NCI-H146 (cell line): ENCODE data around the gene ABHD5.
A peak's percentile ranks its signal among the peaks of the same experiment; 100 is the strongest.
"Not testable (repeated sequence)": the region's sequence is repeated elsewhere in the genome, so short reads cannot be mapped to it uniquely, and the experiment has no call there.

Experiments
- DNase-seq: peaks from one replicate; lab custom pipeline; 2025; lab: John Stamatoyannopoulos, UW

ABHD5 gene

GRCh38 chr3:43690400-43691119 lies at the start of gene ABHD5:
TSS of gene ABHD5 (plus strand) at chr3:43690938. CDS start at chr3:43690993, 55 bp downstream.
- peak; percentile 90 for DNase-seq

- DNase-seq, result no peak
Measured at GRCh38 chr3:43641306-43642114, 49.2 kb upstream of the ABHD5 start.

- DNase-seq, result no peak
Measured at GRCh38 chr3:43644443-43644842, 46.3 kb upstream of the ABHD5 start.

GRCh38 chr3:43647331-43648166 lies 43.2 kb upstream of the ABHD5 start:
- no peak for DNase-seq

- no peak for DNase-seq
Measured at GRCh38 chr3:43648957-43649356, 41.8 kb upstream of the ABHD5 start.

- no peak for DNase-seq
Measured at GRCh38 chr3:43649365-43649968, 41.3 kb upstream of the ABHD5 start.

DNA sequence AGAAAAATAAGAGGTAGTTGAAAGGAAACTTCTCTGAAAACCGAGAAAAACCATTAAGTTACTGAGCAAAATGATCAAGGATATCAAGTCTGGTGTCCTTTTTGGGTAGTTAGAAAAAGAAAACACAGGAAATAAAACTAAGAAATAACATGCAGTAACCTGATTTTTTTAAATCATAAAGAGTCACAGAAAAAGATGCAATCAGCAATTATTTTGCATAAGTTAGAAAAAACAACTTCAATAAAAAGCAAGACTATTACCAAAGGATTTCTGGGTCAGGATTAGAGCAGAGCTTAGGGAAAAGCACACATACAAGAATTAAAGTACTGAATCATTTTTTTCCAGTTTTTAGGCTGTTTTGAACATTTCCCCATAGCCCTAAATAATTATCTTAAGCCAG lies 40.4 kb upstream of the ABHD5 start:
- DNase-seq, result no peak

- not testable (repeated sequence) for DNase-seq
Measured at GRCh38 chr3:43656390-43656789, 34.3 kb upstream of the ABHD5 start.

GRCh38 chr3:43659250-43659880 lies 31.4 kb upstream of the ABHD5 start:
- DNase-seq, result no peak

DNA sequence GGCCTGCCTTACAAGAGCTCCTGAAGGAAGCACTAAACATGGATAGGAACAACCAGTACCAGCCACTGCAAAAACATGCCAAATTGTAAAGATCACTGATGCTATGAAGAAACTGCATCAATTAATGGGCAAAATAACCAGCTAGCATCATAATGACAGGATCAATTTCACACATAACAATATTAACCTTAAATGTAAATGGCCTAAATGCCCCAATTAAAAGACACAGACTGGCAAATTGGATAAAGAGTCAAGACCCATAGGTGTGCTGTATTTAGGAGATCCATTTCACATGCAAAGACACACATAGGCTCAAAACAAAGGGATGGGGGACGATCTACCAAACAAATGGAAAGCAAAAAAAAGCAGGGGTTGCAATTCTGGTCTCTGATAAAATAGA lies 29.4 kb upstream of the ABHD5 start:
- DNase-seq, result not testable (repeated sequence)

- DNase-seq, result not testable (repeated sequence)
Measured at GRCh38 chr3:43665011-43665410, 25.7 kb upstream of the ABHD5 start.

DNA sequence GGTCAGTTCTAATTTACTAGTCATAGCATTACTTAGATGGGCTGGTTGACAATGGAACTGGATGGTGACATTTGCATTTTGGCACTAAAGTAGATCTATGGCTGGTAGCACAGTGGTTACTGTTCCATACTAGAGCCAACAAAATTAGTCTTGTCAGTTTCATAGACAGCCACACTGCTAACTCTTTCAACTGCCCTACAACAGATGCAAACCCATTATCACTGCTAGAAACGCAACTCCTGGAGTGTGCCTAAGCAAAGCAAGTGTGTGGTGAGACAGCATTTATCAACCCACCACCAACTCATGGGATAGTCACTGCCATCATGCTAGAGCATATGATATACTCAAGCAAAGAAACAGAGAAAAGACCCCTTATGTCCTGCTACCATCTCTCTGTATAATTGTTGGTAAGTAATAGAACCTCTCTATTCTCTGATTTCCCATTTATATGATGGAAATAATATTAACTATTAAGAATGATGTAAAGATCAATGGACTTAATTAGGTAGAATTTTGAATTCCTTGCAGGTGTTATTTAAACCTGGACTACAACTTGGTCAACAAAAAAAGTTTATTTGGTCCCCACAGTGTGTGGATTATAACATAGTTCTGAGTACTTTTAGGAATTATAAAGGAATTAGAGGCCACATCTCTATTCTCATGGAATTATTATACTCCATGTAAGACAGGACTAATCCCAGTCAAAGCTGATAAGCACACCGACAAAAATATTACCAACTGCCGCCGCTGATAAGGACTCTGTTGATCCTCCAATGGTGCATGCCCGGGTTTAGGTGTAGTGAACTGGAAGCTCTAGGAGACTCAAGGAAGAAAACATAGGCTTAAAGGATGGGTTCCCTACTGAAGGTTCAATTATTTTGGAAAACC lies 19.9 kb upstream of the ABHD5 start:
- no peak for DNase-seq

- DNase-seq, result no peak
Measured at GRCh38 chr3:43674345-43675085, 16.2 kb upstream of the ABHD5 start.

DNA sequence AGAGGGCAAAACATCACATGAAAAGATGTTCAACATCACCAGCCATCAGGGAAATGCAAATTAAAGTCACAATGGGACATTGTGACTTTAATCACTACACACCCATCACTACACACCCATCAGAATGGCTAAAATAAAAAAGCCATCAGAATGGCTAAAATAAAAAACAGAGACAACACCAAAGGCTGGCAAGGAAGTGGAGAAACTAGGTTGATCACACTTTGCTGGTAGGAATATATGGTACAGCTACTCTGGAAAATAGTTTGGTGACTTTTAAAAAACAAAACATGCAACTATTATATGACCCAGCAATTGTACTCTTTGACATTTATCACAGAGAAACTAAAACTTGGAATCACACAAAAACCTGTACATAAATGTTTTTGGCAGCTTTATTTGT lies 15.1 kb upstream of the ABHD5 start:
- DNase-seq, result no peak

- no peak for DNase-seq
Measured at GRCh38 chr3:43676441-43676840, 14.3 kb upstream of the ABHD5 start.

GRCh38 chr3:43678375-43678774 lies 12.4 kb upstream of the ABHD5 start:
- not testable (repeated sequence) for DNase-seq

DNA sequence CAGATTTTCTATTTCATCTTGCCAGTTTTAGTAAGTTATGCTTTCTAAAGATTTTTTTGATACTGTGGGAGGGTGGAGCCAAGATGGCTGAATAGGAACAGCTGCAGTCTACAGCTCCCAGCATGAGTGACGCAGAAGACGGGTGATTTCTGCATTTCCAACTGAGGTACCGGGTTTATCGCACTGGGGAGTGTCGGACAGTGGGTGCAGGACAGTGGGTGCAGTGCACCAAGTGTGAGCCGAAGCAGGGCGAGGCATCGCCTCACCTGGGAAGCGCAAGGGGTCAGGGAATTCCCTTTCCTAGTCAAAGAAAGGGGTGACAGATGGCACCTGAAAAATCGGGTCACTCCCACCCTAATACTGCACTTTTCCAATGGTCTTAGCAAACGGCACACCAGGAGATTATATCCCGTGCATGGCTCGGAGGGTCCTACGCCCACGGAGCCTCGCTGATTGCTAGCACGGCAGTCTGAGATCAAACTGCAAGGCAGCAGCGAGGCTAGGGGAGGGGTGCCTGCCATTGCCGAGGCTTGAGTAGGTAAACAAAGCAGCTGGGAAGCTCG lies 11.8 kb upstream of the ABHD5 start:
- DNase-seq, result not testable (repeated sequence)

- not testable (repeated sequence) for DNase-seq
Measured at GRCh38 chr3:43680857-43681256, 9.9 kb upstream of the ABHD5 start.

GRCh38 chr3:43684944-43685343 lies 5.8 kb upstream of the ABHD5 start:
- no peak for DNase-seq
